ENCODE data around the gene FAM110C. TPM values are rescaled to one million over a fixed set of nuclear protein-coding genes. Genes with fewer than 3 reads are reported as not detected.

The FAM110C gene
- total RNA-seq, 1 experiment from 2014 or later = 0.15 TPM

Other genes starting within 250 kb of the FAM110C start
- 8.0 and 12.9 TPM in 2 replicates for gene SH3YL1, start 217.5 kb upstream of the FAM110C start, total RNA-seq (2014; rRNA removed; shearing (Covaris generic))
- gene ACP1, start 218.4 kb upstream of the FAM110C start, total RNA-seq (2014; rRNA removed; shearing (Covaris generic)) = 99.4 and 125 TPM in 2 replicates
- gene ALKAL2, start 241.6 kb upstream of the FAM110C start, total RNA-seq (2014; rRNA removed; shearing (Covaris generic)) = not detected in 2 replicates